Activated CD8-positive, alpha-beta memory T cell treated with anti-CD3 and anti-CD28 coated beads for 36 hours (primary cell): ENCODE results near the gene EFNB3. TPM values are rescaled to one million over a fixed set of nuclear protein-coding genes. Genes with fewer than 3 reads are reported as not detected.

Experiments
- CTCF ChIA-PET: fragments of 350-600 bp; sonication (Branson Sonifier 250); formaldehyde crosslinking; loops from one replicate; lab custom pipeline; 2021; ENCODE audit warnings: antibody characterized with exemption; lab: Charles Lee
- POLR2A ChIA-PET: fragments of 350-600 bp; sonication (Branson Sonifier 250); formaldehyde crosslinking; loops from one replicate; lab custom pipeline; 2021; ENCODE audit warnings: antibody characterized with exemption; lab: Charles Lee
- total RNA-seq, 2 experiments: library from RNA; stranded (reverse); gene quantifications; one replicate each; pipeline ENCODE4 v1.2.3, GENCODE V29; 2021

The EFNB3 gene, protein sequence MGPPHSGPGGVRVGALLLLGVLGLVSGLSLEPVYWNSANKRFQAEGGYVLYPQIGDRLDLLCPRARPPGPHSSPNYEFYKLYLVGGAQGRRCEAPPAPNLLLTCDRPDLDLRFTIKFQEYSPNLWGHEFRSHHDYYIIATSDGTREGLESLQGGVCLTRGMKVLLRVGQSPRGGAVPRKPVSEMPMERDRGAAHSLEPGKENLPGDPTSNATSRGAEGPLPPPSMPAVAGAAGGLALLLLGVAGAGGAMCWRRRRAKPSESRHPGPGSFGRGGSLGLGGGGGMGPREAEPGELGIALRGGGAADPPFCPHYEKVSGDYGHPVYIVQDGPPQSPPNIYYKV
- total RNA-seq = under 1 TPM in 1 of 2 experiments, not detected in 1; 0.08 TPM

DNA sequence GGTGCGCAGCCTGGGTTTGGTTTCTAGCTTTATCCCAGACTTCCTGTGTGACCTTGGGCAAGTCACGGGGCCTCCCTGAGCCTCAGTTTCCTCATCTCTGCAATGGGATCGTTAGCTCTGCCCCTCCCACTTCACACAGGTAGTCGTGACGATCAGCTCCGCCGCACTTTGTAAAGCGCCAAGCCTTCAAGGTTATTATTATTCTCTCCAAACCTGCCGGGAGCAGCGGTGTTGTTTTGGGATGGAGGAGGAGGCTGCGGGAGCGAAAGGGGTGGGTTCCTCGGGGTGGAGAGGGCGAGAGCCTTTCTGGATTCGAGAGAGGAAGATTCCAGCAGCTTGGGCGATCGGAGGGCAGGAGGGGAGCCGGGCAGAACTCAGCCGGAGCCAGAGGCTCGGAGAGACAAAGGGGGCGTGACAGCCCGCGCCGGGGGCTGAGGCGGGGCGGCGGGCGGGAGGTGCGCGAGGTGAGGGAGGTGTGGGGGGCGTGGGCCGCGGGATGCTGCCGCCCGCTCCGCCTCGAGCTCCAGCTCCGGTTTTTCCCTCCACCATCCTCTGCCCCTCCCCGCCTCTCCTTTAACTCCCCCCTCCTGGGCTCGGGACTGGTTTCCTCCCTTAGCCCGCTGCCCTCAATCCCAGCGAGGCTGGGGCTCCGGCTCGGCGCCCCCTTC, at the start of gene EFNB3:
Gene EFNB3 (plus strand): TSS at position 602 of the 668 bp plus-strand sequence. CDS start 397 bp downstream, outside the sequence.
- CTCF ChIA-PET = no interaction called here
- POLR2A ChIA-PET = interaction anchor here (1.5 kb wide), 1 partner anchor 18 kb away, joined by 6 read pairs; the partner anchor contains the start of gene TP53

DNA sequence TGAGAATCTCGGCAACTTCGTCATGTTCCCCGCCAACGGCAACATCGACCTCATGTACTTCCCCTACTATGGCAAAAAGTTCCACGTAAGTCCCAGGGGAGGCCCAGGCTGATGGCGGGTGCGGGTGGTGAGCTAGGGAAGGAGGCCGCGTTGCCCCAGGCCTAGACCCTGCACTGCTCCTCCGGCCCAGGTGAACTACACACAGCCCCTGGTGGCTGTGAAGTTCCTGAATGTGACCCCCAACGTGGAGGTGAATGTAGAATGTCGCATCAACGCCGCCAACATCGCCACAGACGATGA, 49.5 kb upstream of the EFNB3 start:
- CTCF ChIA-PET = no interaction called here
- POLR2A ChIA-PET = interaction anchor here (1.1 kb wide), 1 partner anchor 31 kb away, joined by 3 read pairs; no protein-coding TSS in a partner anchor

DNA sequence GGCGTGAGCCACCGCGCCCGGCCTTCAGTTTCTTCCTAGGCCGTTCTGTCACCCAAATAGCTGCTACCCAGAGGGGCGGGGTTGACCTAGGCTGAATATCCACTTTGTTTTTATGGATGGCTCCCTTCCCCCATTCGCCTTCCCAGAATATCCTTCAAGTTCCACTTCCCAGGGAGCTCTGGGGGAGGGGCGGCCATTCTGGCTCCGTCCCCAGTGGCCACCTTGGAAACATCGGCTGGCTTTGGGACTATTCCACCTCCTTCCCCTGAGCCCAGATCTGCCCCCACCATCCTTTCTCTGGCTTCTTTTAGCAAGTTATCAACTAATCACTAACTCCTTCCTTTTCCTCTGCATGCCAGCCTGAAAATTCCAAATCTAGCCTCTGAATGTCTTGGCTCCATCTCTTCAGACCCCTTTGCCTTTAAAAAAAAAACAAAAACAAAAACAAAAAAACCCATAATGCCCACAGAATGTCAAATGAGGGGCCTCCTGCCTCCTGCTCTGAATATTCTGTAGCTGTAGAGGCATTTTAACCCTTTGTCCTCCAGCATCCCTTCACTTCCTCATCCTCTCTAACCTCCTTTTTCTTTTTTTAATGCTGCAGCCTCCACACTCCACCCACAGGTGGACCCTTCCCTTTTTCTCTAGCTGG, 47.9 kb upstream of the EFNB3 start:
- ChIA-PET POLR2A (interaction anchor here (0.6 to 0.8 kb wide), 2 partner anchors 14 to 427 kb away, joined by 3 read pairs; no protein-coding TSS in a partner anchor), CTCF (interaction anchor here (1.0 to 1.1 kb wide), 2 partner anchors 16 to 42 kb away, joined by 3 to 4 read pairs; no protein-coding TSS in a partner anchor)

- ChIA-PET CTCF (interaction anchor here (1.4 kb wide), 1 partner anchor 78 kb away, joined by 3 read pairs; the partner anchor contains the start of gene SOX15), POLR2A (interaction anchor here (0.6 to 0.7 kb wide), 2 partner anchors 420 to 1126 kb away, joined by 3 to 6 read pairs; partner anchors contain the start of gene ALOX12B)
These were observed 37.2 kb upstream of the EFNB3 start for GRCh38 chr17:7667656-7668406.

- ChIA-PET CTCF (no interaction called here), POLR2A (interaction anchor here (0.7 kb wide), 1 partner anchor 1127 kb away, joined by 6 read pairs; no protein-coding TSS in a partner anchor)
These were observed 36.5 kb upstream of the EFNB3 start for GRCh38 chr17:7668482-7668881.

DNA sequence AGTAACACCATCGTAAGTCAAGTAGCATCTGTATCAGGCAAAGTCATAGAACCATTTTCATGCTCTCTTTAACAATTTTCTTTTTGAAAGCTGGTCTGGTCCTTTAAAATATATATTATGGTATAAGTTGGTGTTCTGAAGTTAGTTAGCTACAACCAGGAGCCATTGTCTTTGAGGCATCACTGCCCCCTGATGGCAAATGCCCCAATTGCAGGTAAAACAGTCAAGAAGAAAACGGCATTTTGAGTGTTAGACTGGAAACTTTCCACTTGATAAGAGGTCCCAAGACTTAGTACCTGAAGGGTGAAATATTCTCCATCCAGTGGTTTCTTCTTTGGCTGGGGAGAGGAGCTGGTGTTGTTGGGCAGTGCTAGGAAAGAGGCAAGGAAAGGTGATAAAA, 31.8 kb upstream of the EFNB3 start:
- POLR2A ChIA-PET = interaction anchor here (1.0 kb wide), 1 partner anchor 15 kb away, joined by 8 read pairs; the partner anchor contains the start of genes TP53 and WRAP53
- CTCF ChIA-PET = interaction anchor here (0.7 to 2.5 kb wide), 10 partner anchors 10 to 318 kb away, joined by 3 to 13 read pairs (median 4); partner anchors contain the start of genes ATP1B2, SAT2, TP53 and WRAP53

DNA sequence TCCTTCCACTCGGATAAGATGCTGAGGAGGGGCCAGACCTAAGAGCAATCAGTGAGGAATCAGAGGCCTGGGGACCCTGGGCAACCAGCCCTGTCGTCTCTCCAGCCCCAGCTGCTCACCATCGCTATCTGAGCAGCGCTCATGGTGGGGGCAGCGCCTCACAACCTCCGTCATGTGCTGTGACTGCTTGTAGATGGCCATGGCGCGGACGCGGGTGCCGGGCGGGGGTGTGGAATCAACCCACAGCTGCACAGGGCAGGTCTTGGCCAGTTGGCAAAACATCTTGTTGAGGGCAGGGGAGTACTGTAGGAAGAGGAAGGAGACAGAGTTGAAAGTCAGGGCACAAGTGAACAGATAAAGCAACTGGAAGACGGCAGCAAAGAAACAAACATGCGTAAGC, 30.1 kb upstream of the EFNB3 start:
- ChIA-PET CTCF (interaction anchor here (1.3 kb wide), 1 partner anchor 12 kb away, joined by 5 read pairs; the partner anchor contains the start of gene TP53), POLR2A (no interaction called here)

DNA sequence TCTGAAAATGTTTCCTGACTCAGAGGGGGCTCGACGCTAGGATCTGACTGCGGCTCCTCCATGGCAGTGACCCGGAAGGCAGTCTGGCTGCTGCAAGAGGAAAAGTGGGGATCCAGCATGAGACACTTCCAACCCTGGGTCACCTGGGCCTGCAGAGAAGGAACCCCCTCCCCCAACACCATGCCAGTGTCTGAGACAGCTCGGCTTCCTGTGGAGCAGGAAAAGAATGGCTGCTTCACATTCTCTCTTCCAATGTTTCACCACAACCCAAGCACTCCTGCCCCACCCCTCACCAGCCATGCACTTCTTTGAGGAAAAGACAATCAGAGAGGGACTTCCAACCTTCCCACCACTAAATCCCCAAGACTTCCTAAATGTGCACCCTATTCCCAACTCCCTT, 28.5 kb upstream of the EFNB3 start:
- CTCF ChIA-PET = interaction anchor here (1.3 kb wide), 1 partner anchor 11 kb away, joined by 5 read pairs; the partner anchor contains the start of gene TP53

DNA sequence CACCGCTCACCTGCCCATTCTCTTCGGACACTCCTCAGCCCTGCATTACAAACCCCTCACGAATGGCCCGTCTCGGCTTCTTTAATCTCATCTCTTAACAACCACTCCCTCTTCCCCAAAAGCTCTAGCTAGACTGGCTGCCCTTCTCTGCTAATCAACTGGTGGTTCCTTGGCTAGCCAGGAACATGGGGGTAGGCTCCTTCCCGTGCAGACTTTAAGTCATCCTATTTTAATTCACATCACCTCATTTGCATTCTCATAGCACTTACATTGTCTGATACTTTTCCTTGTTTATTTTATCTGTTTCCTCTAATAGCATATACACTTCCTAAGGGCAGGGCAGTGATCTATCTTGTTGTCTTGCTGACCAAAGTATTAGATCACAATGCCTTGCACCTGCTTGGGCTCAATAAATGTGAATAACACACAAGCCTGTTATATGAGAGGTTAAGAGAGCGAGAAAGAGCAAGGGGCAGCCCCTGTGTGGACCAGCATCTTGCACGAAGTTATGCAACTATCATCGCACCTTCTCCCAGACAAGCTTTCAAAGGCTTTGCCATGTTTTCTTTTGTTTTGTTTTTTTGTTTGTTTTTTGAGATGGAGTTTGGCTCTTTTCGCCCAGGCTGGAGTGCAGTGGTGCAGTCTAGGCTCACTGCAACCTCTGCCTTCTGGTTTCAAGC, 27.5 kb upstream of the EFNB3 start:
- ChIA-PET POLR2A (interaction anchor here (0.7 kb wide), 1 partner anchor 72 kb away, joined by 6 read pairs; no protein-coding TSS in a partner anchor), CTCF (no interaction called here)

More for the DNA sequence above, 28.5 kb upstream of the EFNB3 start:
- POLR2A ChIA-PET = interaction anchor here (0.7 kb wide), 1 partner anchor 71 kb away, joined by 6 read pairs; no protein-coding TSS in a partner anchor

DNA sequence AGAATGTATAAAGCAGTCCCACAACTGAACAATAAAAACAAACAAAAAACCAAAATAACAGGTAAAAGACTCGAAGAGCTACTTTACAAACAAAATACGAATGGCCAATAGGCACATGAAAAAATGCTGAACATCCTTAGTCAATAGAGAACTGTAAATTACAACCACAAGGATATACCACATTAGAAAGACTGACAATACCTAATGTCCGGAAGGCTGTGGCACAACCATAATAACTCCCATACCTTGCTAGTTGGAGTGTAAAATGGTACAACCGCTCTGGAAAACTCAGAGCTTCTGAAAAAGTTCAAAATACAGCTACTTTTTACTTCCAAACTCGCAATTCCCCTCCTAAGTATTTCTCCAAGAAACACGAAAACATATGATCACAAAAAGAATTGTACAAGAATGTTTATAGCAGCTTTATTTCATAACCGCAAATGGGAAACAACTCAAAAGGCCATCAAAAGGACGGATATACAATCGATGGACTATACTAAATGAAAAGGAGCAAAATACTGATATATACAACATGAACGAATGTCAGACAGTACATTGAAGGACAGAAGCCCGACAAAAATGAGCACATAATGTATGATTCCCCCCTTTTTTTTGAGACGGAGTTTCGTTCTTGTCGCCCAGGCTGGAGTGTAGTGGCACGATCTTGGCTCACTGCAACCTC, 20.0 kb upstream of the EFNB3 start:
- CTCF ChIA-PET = interaction anchor here (0.6 to 1.7 kb wide), 4 partner anchors 11 to 388 kb away, joined by 3 to 7 read pairs (median 4); partner anchors contain the start of gene SOX15
- POLR2A ChIA-PET = interaction anchor here (0.6 to 4.3 kb wide), 5 partner anchors 34 to 300 kb away, joined by 3 to 41 read pairs (median 4); partner anchors contain the start of genes ATP1B2, CD68, MPDU1 and SAT2

DNA sequence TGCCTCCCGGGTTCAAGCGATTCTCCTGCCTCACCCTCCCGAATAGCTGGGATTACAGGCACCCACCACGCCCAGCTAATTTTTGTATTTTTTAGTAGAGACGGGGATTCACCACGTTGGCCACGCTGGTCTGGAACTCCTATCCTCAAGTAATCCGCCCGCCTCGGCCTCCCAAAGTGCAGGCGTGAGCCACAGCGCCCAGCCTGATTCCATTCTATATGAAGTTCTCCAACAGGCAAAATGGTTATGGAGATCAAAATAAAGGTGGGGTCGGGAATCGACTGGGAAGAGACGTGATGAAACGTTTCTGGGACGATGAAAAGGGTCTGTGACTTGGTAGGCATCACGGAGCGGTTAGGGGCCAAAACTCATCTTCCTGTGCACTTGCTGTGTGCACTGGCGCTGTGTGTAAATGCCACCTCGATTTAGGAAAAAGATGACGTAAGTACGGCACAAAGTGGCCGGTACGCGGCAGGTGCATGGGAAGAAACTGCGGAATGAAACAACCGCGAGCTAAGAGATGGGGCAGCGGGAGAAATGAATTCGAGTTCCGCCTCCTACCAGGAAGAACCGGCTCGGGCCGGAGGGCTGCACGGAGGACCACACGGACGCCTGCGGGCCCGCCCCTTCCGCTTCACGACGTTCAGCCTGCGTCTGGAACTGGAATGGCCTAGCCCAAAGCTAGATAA, 19.3 kb upstream of the EFNB3 start:
- CTCF ChIA-PET = interaction anchor here (1.3 to 3.5 kb wide), 8 partner anchors 12 to 282 kb away, joined by 3 to 21 read pairs (median 5); partner anchors contain the start of genes MPDU1, SAT2, SOX15 and TMEM256
- POLR2A ChIA-PET = interaction anchor here (0.6 to 4.3 kb wide), 15 partner anchors 19 to 356 kb away, joined by 3 to 41 read pairs (median 5); partner anchors contain the start of genes ATP1B2, CD68, FXR2 and MPDU1

DNA sequence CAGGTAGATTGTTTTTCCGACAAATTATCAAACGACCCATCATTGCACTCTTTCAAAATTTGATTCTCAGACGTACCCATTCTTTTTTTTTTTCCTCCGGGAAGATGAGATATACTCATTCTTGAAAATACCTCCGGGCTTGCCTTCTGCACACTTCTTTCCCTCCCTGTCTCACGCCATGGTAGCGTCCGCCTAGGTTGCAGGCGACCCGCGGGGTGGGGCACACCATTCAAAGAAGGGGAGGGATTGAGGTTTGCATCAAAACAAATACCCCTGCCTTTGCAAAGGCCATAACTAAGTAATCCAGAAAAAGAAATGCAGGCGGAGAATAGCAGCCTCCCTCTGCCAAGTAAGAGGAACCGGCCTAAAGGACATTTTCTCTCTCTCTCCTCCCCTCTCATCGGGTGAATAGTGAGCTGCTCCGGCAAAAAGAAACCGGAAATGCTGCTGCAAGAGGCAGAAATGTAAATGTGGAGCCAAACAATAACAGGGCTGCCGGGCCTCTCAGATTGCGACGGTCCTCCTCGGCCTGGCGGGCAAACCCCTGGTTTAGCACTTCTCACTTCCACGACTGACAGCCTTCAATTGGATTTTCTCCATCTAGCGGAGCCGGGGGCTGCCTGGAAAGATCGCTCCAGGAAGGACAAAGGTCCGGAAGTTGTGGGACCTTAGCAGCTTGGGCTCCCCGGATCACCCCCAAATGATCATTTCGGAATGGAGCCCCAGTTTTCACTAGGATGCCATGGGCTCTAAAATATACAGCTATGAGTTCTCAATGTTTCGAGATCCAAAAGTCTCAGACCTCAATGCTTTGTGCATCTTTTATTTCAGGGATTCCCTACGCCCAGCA, 18.6 kb upstream of the EFNB3 start:
- CTCF ChIA-PET = interaction anchor here (0.5 to 3.5 kb wide), 20 partner anchors 11 to 626 kb away, joined by 3 to 21 read pairs (median 4); partner anchors contain the start of genes FXR2, MPDU1, SAT2 and TMEM256
- POLR2A ChIA-PET = interaction anchor here (0.5 to 4.3 kb wide), 25 partner anchors 18 to 538 kb away, joined by 3 to 41 read pairs (median 6); partner anchors contain the start of genes ATP1B2, CD68, FXR2 and MPDU1

DNA sequence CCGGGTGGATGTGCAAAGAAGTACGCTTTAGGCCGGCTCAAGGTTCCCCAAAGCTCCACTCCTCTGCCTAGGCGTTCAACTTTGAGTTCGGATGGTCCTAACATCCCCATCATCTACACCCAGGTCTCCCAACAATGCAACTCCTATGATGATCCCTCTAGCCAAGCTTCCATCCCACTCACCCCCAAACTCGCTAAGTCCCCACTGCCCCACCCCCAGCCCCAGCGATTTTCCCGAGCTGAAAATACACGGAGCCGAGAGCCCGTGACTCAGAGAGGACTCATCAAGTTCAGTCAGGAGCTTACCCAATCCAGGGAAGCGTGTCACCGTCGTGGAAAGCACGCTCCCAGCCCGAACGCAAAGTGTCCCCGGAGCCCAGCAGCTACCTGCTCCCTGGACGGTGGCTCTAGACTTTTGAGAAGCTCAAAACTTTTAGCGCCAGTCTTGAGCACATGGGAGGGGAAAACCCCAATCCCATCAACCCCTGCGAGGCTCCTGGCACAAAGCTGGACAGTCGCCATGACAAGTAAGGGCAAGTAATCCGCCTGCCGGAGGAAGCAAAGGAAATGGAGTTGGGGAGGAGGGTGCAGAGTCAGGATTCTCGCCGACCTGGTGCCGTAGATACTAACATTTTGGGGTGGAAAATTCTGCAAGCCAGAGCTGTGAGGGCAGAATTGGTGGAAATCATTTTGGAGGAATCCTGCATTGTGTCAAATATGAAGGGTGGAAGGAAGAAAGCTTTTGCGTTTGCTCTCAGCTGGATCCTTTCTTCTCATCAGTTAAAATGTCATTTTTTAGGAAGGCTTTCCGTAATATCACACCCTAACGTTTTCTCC, 17.7 kb upstream of the EFNB3 start, which contains the start of gene TP53:
Gene TP53 (minus strand): TSS at position 419 of the 836 bp plus-strand sequence. CDS start 10,896 bp downstream, outside the sequence.
- POLR2A ChIA-PET = interaction anchor here (0.5 to 4.3 kb wide), 23 partner anchors 14 to 537 kb away, joined by 3 to 41 read pairs (median 6); partner anchors contain the start of genes ATP1B2, CD68, FXR2 and MPDU1
- CTCF ChIA-PET = interaction anchor here (0.5 to 3.5 kb wide), 31 partner anchors 12 to 627 kb away, joined by 3 to 21 read pairs (median 4); partner anchors contain the start of genes CD68, CNTROB, FXR2 and MPDU1
